Pancreas (tissue), 10 donors: ENCODE measurements around the gene BLOC1S1. TPM values are rescaled to one million over a fixed set of nuclear protein-coding genes. Genes with fewer than 3 reads are reported as not detected.
A peak's percentile ranks its signal among the peaks of the same experiment; 100 is the strongest.

Source experiments
- ATAC-seq, 4 donors: fragments of 200-7000 bp; cut with Tn5 transposase; one replicate each; pipeline versions ENCODE4 v1.8.0 to v1.9.1; 2020; ENCODE audit warnings: mild to moderate bottlenecking in 4 of 4, moderate library complexity in 4 of 4
- DNase-seq, 6 donors: peaks; one replicate each; pipeline ENCODE4 v3.0.0-alpha.2; 2020
- FAIRE-seq: peaks from 2 replicates; lab custom pipeline; 2012; peaks lifted over from hg19 to GRCh38; lab: Jason Lieb, UNC
- H3K27ac ChIP-seq, 4 donors: fragments of 200-600 bp; sonication (generic); 1 replicate in 3 of 4; 2 replicates in 1 of 4; pipeline versions ENCODE4 v1.5.0 to v1.8.0; 2020
- H3K27me3 ChIP-seq, 4 donors: fragments of 200-600 bp; one replicate each; pipeline ENCODE4 v1.8.0; 2021
- H3K36me3 ChIP-seq, 3 donors: fragments of 200-600 bp; sonication (generic) in 1 of 3; one replicate each; pipeline versions ENCODE4 v1.5.0 to v1.8.0; 2020 to 2021
- H3K4me1 ChIP-seq, 3 donors: fragments of 200-600 bp; one replicate each; pipeline ENCODE4 v1.8.0; 2021
- H3K4me3 ChIP-seq, 4 donors: fragments of 200-600 bp; sonication (generic) in 2 of 4; one replicate each; pipeline versions ENCODE4 v1.5.0 to v1.8.0; 2020 to 2021
- H3K9me3 ChIP-seq, 4 donors: fragments of 200-600 bp; one replicate each; pipeline ENCODE4 v1.8.0; 2021
- CTCF ChIP-seq, 4 donors: fragments of 200-600 bp; sonication (generic) in 3 of 4; IDR thresholded peaks; one replicate each; pipeline versions ENCODE4 v1.5.0 to v1.8.0; 2021; ENCODE audit warnings: antibody characterized with exemption in 4 of 4
- WGBS, 2 donors: extraction: QIAGEN DNeasy Blood & Tissue Kit; methylation state at CpG; one replicate each; pipeline ENCODE4 v1.1.7; 2013; 5-methylcytosine and 5-hydroxymethylcytosine counted together
- intact Hi-C, 3 donors: fragments of 100-400 bp; cut with DNase I; formaldehyde crosslinking; loops; one replicate each; pipeline versions ENCODE4 v1.11.1 to v1.14.2; 2022
- polyA plus RNA-seq, 2 donors: library from polyadenylated mRNA; stranded (reverse); fragments of 200-250 nt; gene quantifications; one replicate each; pipeline ENCODE4 v1.2.3, GENCODE V29; 2013
- total RNA-seq, 6 donors: library from RNA; stranded (reverse); fragmentation: NEBNext Ultra II Directional in 4 of 6; extraction: Animal tissue kit (Norgen Biotek cat#: 25700) in 4 of 6; gene quantifications; one replicate each; pipeline versions ENCODE4 v1.2.1 to v1.2.4, GENCODE V29; 2021 to 2023
- donor health status: healthy with polysubstance abuse.
- donor health status: DM: no; HTN: no; CAD: no; lungs with moderate emphysema.
- donor health status: DM: no; HTN: no; CAD: no.
- donor health status: control.
- donor health status: control.
- donor health status: Bipolar disorder and iron deficiency.
- donor health status: DM: yes; HTN: yes; CAD: no.
- donor health status: DM: no; HTN: no; CAD: no.
- donor health status: DM: no; HTN: no; CAD: no.
- donor health status: DM: yes; HTN: yes; CAD: no.

The BLOC1S1 gene
- total and polyA plus RNA-seq, 8 donors, result 32.5 to 155 (median 47.7) TPM

GRCh38 chr12:55726971-55727370 is 11.1 kb downstream of the BLOC1S1 start:
- 29 to 32% methylated on average over 9 to 10 of the region's 10 CpGs for WGBS, 2 donors
- ATAC-seq (no peak), FAIRE-seq (no peak)

GRCh38 chr12:55727643-55728185 is 11.9 kb downstream of the BLOC1S1 start:
- Histone ChIP-seq H3K27ac (peak overlapping the region; percentile 89 to 99 (median 97)), H3K4me1 (peaks cover 9 to 37% (median 15%) of the 10 kb centered on the region in 3 donors), H3K27me3 (no peaks in the 10 kb centered on the region), H3K36me3 (peaks cover 4 to 17% (median 6%) of the 10 kb centered on the region in 3 donors), H3K9me3 (no peaks in the 10 kb centered on the region), H3K4me3 (peak overlapping the region; percentile 57 to 87 (median 70))
- peak; percentile 14 to 30 (median 18) for ATAC-seq
- no peak for FAIRE-seq
- DNase-seq, result peak; percentile 75 to 87 (median 82)
- 1% methylated on average over 9 of the region's 9 CpGs for WGBS, 2 donors
- no peak for TF ChIP-seq CTCF (IDR thresholded peaks at IDR 0.05)
- intact Hi-C loops, result no loop called here

More at GRCh38 chr12:55726971-55727370, 11.1 kb downstream of the BLOC1S1 start:
- peaks cover 4 to 17% (median 6%) of the 10 kb centered on the region in 3 donors for H3K36me3 ChIP-seq
- intact Hi-C loops, result no loop called here
- no peaks in the 10 kb centered on the region for H3K9me3 ChIP-seq
- peak overlapping the region; percentile 57 to 87 (median 70) for H3K4me3 ChIP-seq
- TF ChIP-seq CTCF (IDR thresholded peaks at IDR 0.05), result no peak
- H3K27ac ChIP-seq, result peak overlapping the region in 3 of 4 donors; percentile 25 to 99 (median 99)
- H3K4me1 ChIP-seq, result peaks cover 9 to 37% (median 15%) of the 10 kb centered on the region in 3 donors
- H3K27me3 ChIP-seq, result no peaks in the 10 kb centered on the region
- no peak for DNase-seq

GRCh38 chr12:55728186-55728938 is 12.5 kb downstream of the BLOC1S1 start:
- H3K4me3 ChIP-seq, result peak overlapping the region; percentile 57 to 87 (median 70)
- DNase-seq (peak; percentile 86 to 94 (median 88)), ATAC-seq (peak; percentile 69 to 75 (median 70)), FAIRE-seq (no peak)
- H3K4me1 ChIP-seq, result peaks cover 9 to 37% (median 15%) of the 10 kb centered on the region in 3 donors
- no peaks in the 10 kb centered on the region for H3K27me3 ChIP-seq
- intact Hi-C loops, result no loop called here
- peak overlapping the region; percentile 89 to 99 (median 97) for H3K27ac ChIP-seq
- no peak for TF ChIP-seq CTCF (IDR thresholded peaks at IDR 0.05)
- 0 to 1% methylated on average over 31 to 61 of the region's 61 CpGs for WGBS, 2 donors
- H3K9me3 ChIP-seq, result no peaks in the 10 kb centered on the region
- H3K36me3 ChIP-seq, result peaks cover 4 to 17% (median 6%) of the 10 kb centered on the region in 3 donors

- no peak for TF ChIP-seq CTCF (IDR thresholded peaks at IDR 0.05)
- H3K36me3 ChIP-seq, result peaks cover 4 to 13% (median 6%) of the 10 kb centered on the region in 3 donors
- no peaks in the 10 kb centered on the region for H3K27me3 ChIP-seq
- peak within 1 kb of the TSS; percentile 89 to 99 (median 97) for H3K27ac ChIP-seq
- ATAC-seq, result peak; percentile 77 to 87 (median 84)
- WGBS, 2 donors, result 0% methylated on average over 43 to 61 of the region's 61 CpGs
- H3K9me3 ChIP-seq, result no peaks in the 10 kb centered on the region
- peak within 1 kb of the TSS; percentile 57 to 87 (median 70) for H3K4me3 ChIP-seq
- FAIRE-seq, result no peak
- peak; percentile 87 to 96 (median 92) for DNase-seq
- intact Hi-C loops, result no loop called here
- H3K4me1 ChIP-seq, result peaks cover 7 to 37% (median 9%) of the 10 kb centered on the region in 3 donors
Measured at GRCh38 chr12:55728939-55729818, 13.3 kb downstream of the BLOC1S1 start, which contains the start of gene CD63. Gene CD63, minus strand, starts transcription at chr12:55729009. Its CDS starts 668 bp downstream, at chr12:55728341.
